GM13977 (cell line): ENCODE results near the gene ELAVL2.

ENCODE experiments used
- DNase-seq: peaks from one replicate; pipeline ENCODE4 v3.0.0; 2012; ENCODE audit warnings: low spot score
- CTCF ChIP-seq: IDR thresholded peaks from 2 replicates; pipeline ENCODE4 v1.5.1; 2012; ENCODE audit warnings: mild to moderate bottlenecking, control low read depth; ENCODE audit not compliant: insufficient read depth; ENCODE audit errors: extremely low read depth, missing control alignments
- in situ Hi-C: fragments of 300-500 bp; cut with MboI; formaldehyde crosslinking; loops from one replicate; pipeline ENCODE4 v1.12.0; 2022; ENCODE audit warnings: low sequenced_read_pairs, low pct_unique_long_range_greater_than_20kb, mixed read lengths, inconsistent platforms; ENCODE audit not compliant: unreplicated experiment

ELAVL2 gene

GRCh38 chr9:23701291-23701690 lies 124.7 kb downstream of the ELAVL2 start:
- in situ Hi-C loops = no loop called here
- TF ChIP-seq CTCF = no peak
- DNase-seq = no peak

GRCh38 chr9:23700359-23700758 lies 125.7 kb downstream of the ELAVL2 start:
- TF ChIP-seq CTCF = no peak
- in situ Hi-C loops = no loop called here
- DNase-seq = no peak

- no peak for DNase-seq
- in situ Hi-C loops = no loop called here
- TF ChIP-seq CTCF = no peak
Observed at GRCh38 chr9:23698161-23698560, 127.9 kb downstream of the ELAVL2 start.

GRCh38 chr9:23695572-23695971 lies 130.5 kb downstream of the ELAVL2 start:
- no peak for TF ChIP-seq CTCF
- in situ Hi-C loops = no loop called here
- DNase-seq = no peak

- DNase-seq = no peak
- no peak for TF ChIP-seq CTCF
- in situ Hi-C loops = no loop called here
Observed at GRCh38 chr9:23693374-23693773, 132.7 kb downstream of the ELAVL2 start.

GRCh38 chr9:23686896-23687295 lies 139.1 kb downstream of the ELAVL2 start:
- no peak for TF ChIP-seq CTCF
- DNase-seq = no peak
- in situ Hi-C loops = no loop called here

- TF ChIP-seq CTCF = no peak
- in situ Hi-C loops = no loop called here
- no peak for DNase-seq
Observed at GRCh38 chr9:23686257-23686656, 139.8 kb downstream of the ELAVL2 start.
